Lower lobe of right lung (tissue), 2 donors: ENCODE measurements around the gene SLC41A1. TPM values are rescaled to one million over a fixed set of nuclear protein-coding genes. Genes with fewer than 3 reads are reported as not detected.

ENCODE experiments used
- ATAC-seq, 2 donors: fragments of 200-7000 bp; cut with Tn5 transposase; one replicate each; pipeline ENCODE4 v1.9.1; 2020 to 2022; ENCODE audit warnings: mild to moderate bottlenecking in 2 of 2, moderate library complexity in 2 of 2
- DNase-seq: peaks from one replicate; pipeline ENCODE4 v3.0.0-alpha.2; 2020
- H3K27ac ChIP-seq: fragments of 200-600 bp; one replicate; pipeline ENCODE4 v1.8.0; 2022
- H3K27me3 ChIP-seq: fragments of 200-600 bp; one replicate; pipeline ENCODE4 v1.8.0; 2022; ENCODE audit warnings: low read depth
- H3K36me3 ChIP-seq: fragments of 200-600 bp; one replicate; pipeline ENCODE4 v1.8.0; 2022; ENCODE audit warnings: mild to moderate bottlenecking
- H3K4me1 ChIP-seq: fragments of 200-600 bp; one replicate; pipeline ENCODE4 v1.8.0; 2022
- H3K4me3 ChIP-seq: fragments of 200-600 bp; one replicate; pipeline ENCODE4 v1.8.0; 2022; ENCODE audit warnings: mild to moderate bottlenecking
- H3K9me3 ChIP-seq: fragments of 200-600 bp; one replicate; pipeline ENCODE4 v1.8.0; 2022
- CTCF ChIP-seq: fragments of 200-600 bp; IDR thresholded peaks from one replicate; pipeline ENCODE4 v1.8.0; 2022; ENCODE audit warnings: antibody characterized with exemption, mild to moderate bottlenecking
- intact Hi-C: fragments of 100-400 bp; cut with DNase I; formaldehyde crosslinking; loops from one replicate; pipeline ENCODE4 v1.11.0; 2022
- total RNA-seq: library from RNA; stranded (reverse); fragmentation: NEBNext Ultra II Directional; extraction: Animal tissue kit (Norgen Biotek cat#: 25700); gene quantifications from one replicate; pipeline ENCODE4 v1.2.1, GENCODE V29; 2021
- donor health status: DM: no; HTN: yes; CAD: no; lungs with severe emphysema.

The SLC41A1 gene
- total RNA-seq, 1 donor from 2014 or later: 29.3 TPM

DNA sequence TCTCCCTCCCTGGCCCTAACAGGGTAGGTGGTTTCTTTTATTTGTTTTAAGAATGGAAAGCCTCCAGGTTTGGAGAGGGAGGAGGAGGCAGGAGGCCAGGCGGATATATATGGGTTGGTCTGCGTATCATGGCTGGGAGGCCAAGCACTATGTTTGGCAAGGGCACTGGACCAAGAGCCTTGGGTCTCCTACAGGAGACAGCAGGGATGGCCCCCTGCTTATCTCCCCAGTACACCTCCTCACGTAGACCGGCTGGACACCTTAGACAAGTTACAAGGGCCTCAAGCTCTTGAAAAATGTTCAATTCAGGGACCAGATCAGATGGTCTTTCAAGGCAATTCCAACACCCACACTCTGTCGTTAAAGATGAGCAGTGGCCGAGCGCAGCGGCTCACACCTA lies 10.9 kb downstream of the SLC41A1 start:
- Histone ChIP-seq H3K4me3 (no peak overlapping the region), H3K9me3 (no peaks in the 10 kb centered on the region), H3K27me3 (no peaks in the 10 kb centered on the region), H3K4me1 (peaks cover 45% of the 10 kb centered on the region), H3K27ac (no peak overlapping the region), H3K36me3 (peaks cover 37% of the 10 kb centered on the region)
- TF ChIP-seq CTCF: no peak
- ATAC-seq (peak in 1 of 2 donors; percentile 11), DNase-seq (no peak)
- intact Hi-C loops: no loop called here

DNA sequence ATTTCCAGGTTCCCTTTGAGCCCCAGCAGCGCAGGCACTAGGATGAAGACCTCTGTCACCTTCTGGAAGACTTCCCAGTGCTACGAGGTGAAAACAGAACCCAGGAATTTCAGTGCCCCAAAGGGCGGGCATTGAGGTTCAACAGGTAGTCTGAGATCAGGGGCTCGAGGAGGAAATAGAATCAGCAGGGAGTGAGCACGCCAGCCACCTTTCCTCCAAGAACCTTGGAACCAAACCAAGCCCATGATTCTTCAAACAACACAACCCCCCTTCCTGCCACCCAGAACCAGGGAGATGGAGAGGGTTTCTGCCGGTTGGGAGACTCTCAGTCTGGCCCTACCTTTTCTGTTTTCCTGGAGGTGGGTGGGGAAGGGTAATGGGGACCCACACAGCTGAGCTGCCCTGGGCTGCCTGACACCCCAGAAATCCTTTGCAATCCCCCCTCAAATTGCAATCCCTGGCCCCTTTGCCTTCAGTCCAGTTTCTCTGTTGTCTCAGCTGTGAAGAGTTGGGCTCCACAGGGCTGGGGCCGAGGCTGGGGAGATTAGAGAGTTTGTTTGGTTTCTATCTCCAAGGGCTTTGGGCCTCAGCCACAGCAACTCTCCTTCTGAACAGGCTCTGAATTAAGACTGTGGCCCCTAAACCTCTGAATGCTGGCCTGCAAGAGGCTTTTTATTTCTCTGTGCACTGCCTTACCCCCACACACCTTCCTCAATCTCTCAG lies 11.9 kb downstream of the SLC41A1 start:
- no peaks in the 10 kb centered on the region for H3K27me3 ChIP-seq
- H3K27ac ChIP-seq: peak overlapping the region; percentile 0
- intact Hi-C loops: no loop called here
- TF ChIP-seq CTCF: no peak
- peaks cover 36% of the 10 kb centered on the region for H3K4me1 ChIP-seq
- ATAC-seq (peak; percentile 59 to 74), DNase-seq (no peak)
- H3K9me3 ChIP-seq: no peaks in the 10 kb centered on the region
- peaks cover 46% of the 10 kb centered on the region for H3K36me3 ChIP-seq
- no peak overlapping the region for H3K4me3 ChIP-seq

- Histone ChIP-seq H3K36me3 (peaks cover 53% of the 10 kb centered on the region), H3K4me1 (peaks cover 28% of the 10 kb centered on the region), H3K9me3 (no peaks in the 10 kb centered on the region), H3K4me3 (no peak overlapping the region), H3K27ac (peak overlapping the region; percentile 0), H3K27me3 (no peaks in the 10 kb centered on the region)
- no peak for TF ChIP-seq CTCF
- ATAC-seq (peak; percentile 4 to 7), DNase-seq (no peak)
- intact Hi-C loops: no loop called here
Measured at GRCh38 chr1:205800427-205800826, 12.6 kb downstream of the SLC41A1 start.

DNA sequence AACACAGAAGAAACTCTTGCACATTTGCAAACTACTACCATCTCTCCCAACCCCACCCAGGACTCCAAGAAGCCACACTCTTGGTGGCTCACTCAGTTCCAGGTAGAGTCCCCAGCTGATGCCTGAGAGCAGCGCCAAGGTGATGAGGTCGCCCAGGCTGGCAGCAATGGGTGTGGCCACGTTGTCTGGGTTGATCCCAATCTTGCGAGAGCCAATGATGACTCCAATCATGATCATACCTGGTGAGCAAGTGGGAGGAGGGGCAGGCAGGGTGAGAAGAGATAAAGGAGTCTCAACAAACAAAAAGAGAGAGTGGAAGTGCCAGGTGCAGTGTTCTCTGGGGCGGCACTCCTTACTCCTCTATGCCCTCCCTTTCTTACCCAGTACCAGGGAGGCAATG lies 14.4 kb downstream of the SLC41A1 start:
- intact Hi-C loops: loop anchor here (10.0 kb wide), 2 partner anchors 116 to 176 kb away; no protein-coding TSS in a partner anchor
- DNase-seq (no peak), ATAC-seq (no peak)
- H3K4me3 ChIP-seq: no peak overlapping the region
- no peak for TF ChIP-seq CTCF
- H3K27ac ChIP-seq: no peak overlapping the region
- H3K27me3 ChIP-seq: no peaks in the 10 kb centered on the region
- H3K4me1 ChIP-seq: peaks cover 13% of the 10 kb centered on the region
- H3K9me3 ChIP-seq: no peaks in the 10 kb centered on the region
- peaks cover 71% of the 10 kb centered on the region for H3K36me3 ChIP-seq

- peaks cover 12% of the 10 kb centered on the region for H3K4me1 ChIP-seq
- DNase-seq (no peak), ATAC-seq (no peak)
- intact Hi-C loops: loop anchor here (10.0 kb wide), 2 partner anchors 118 to 178 kb away; no protein-coding TSS in a partner anchor
- peaks cover 85% of the 10 kb centered on the region for H3K36me3 ChIP-seq
- H3K27me3 ChIP-seq: no peaks in the 10 kb centered on the region
- no peak overlapping the region for H3K27ac ChIP-seq
- H3K4me3 ChIP-seq: no peak overlapping the region
- no peak for TF ChIP-seq CTCF
- H3K9me3 ChIP-seq: no peaks in the 10 kb centered on the region
Measured at GRCh38 chr1:205797168-205797567, 15.8 kb downstream of the SLC41A1 start.
